Neural progenitor cell (in vitro differentiated cells): Measurements from ENCODE around the gene RSPO3.

Source experiments
- EZH2 ChIP-seq: fragments of 200-600 bp; sonication (generic); IDR thresholded peaks from 2 replicates; pipeline ENCODE4 v1.6.1; 2017; ENCODE audit warnings: antibody characterized with exemption, mild to moderate bottlenecking, moderate library complexity
- EZH2phosphoT487 ChIP-seq: fragments of 200-600 bp; sonication (generic); IDR thresholded peaks from 2 replicates; pipeline ENCODE4 v1.6.1; 2017; ENCODE audit warnings: antibody characterized with exemption
- TF ChIP-seq, protein P1 (sequence below): fragments of 200-600 bp; sonication (generic); IDR thresholded peaks from 2 replicates; pipeline ENCODE4 v1.5.1; 2017; ENCODE audit warnings: antibody characterized with exemption, mild to moderate bottlenecking

DNA sequence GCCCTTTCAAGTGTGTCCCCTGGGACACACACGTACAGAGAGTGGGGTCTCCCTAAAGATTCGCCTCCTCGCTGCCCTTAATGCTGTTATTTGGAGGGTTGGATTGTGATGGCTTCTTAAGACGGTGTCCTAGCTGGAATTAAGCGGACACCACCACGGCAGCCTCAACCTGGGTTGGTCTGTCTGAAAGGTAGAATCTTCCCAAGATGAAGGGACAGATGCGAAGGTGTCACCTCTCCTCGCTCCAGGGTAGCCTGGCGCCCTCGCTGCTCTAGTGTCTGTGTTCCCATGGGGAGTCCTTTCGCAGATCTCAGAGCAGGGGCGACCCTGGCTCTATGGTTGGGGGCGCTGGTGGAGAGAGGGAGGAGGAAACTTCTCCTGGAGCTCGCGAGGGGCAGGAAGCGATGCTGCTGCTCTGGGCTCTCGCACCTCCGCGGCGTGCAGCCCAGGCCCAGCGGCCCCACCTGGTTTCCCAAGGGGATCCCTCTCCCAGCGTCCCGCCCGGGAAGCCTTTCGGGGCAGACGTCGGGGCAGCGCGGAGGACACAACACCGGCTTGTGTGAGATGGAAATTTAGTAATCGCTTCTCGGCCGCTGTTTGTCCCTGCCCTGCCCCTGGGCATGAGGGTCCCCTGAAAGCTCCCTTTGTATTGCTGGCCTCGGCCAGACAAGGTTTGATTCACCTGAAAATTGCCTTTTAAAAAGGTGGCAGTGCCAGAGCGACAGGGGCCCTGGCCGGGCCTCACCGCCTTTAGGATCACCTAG is 1.7 kb downstream of the RSPO3 start:
- TF ChIP-seq, protein P1, sequence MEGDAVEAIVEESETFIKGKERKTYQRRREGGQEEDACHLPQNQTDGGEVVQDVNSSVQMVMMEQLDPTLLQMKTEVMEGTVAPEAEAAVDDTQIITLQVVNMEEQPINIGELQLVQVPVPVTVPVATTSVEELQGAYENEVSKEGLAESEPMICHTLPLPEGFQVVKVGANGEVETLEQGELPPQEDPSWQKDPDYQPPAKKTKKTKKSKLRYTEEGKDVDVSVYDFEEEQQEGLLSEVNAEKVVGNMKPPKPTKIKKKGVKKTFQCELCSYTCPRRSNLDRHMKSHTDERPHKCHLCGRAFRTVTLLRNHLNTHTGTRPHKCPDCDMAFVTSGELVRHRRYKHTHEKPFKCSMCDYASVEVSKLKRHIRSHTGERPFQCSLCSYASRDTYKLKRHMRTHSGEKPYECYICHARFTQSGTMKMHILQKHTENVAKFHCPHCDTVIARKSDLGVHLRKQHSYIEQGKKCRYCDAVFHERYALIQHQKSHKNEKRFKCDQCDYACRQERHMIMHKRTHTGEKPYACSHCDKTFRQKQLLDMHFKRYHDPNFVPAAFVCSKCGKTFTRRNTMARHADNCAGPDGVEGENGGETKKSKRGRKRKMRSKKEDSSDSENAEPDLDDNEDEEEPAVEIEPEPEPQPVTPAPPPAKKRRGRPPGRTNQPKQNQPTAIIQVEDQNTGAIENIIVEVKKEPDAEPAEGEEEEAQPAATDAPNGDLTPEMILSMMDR = no peak
- TF ChIP-seq EZH2 (peak; percentile 67), EZH2phosphoT487 (peak; percentile 15)
